Activated naive CD4-positive, alpha-beta T cell treated with anti-CD3 and anti-CD28 coated beads, Interleukin-2, amount 50 U/mL, for 24 hours (primary cell): ENCODE results near the gene GOSR1.
"Not testable (repeated sequence)": the region's sequence is repeated elsewhere in the genome, so short reads cannot be mapped to it uniquely, and the experiment has no call there.

Source experiments
- H3K27ac Mint-ChIP-seq: one replicate; pipeline ENCODE4 v1.8.0; 2021; ENCODE audit warnings: mild to moderate bottlenecking, mixed read lengths
- H3K27me3 Mint-ChIP-seq: one replicate; pipeline ENCODE4 v1.8.0; 2021; ENCODE audit warnings: mixed read lengths
- H3K36me3 Mint-ChIP-seq: one replicate; pipeline ENCODE4 v1.8.0; 2021; ENCODE audit warnings: mixed read lengths
- H3K4me1 Mint-ChIP-seq: one replicate; pipeline ENCODE4 v1.8.0; 2021; ENCODE audit warnings: mixed read lengths
- H3K4me3 Mint-ChIP-seq: one replicate; pipeline ENCODE4 v1.8.0; 2021; ENCODE audit warnings: mild to moderate bottlenecking, mixed read lengths
- H3K9me3 Mint-ChIP-seq: one replicate; pipeline ENCODE4 v1.8.0; 2021; ENCODE audit warnings: mixed read lengths

GOSR1 gene

DNA sequence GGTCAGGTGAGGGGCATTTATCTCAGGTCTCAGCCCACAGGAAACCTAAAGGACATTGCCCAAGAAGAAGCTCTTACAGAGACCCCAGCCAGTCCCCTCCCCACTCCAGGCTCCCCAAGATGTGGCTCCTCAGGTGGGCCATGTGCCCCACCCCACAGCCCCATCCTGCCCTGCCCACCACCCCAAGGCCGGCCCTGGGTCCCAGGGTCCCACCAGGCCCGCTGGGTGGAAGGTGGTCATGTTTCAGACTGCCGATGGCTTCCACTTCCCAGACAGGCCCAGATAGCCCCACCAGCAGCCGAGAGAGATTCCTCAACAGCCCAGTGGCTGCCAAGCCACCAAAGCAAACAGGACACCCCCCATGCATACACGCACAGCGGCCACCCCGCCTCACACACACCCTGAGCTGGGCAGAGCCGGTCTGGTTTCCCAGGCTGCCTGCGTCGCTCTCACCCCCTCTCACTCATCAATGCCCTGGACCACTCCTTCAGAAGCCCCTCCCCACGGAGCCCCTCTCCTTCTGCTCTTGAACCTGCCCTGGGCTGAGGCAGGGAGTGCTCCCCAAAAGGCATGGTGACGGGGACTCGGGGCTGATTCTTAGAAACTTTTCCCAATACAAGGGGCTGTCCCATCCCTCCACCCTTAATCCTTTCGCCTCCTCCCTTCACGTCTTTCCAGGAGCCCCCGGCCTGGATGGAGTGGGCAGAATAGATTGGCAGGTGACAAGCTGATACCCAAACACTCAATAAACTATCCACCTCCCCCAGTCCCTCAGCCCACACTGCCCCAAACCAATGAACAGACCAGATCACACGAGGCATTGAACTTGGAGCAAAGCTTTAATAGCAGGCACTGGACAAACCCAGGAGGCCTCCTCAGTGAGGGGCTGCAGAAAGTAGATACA is 95.7 kb downstream of the GOSR1 start:
- not testable (repeated sequence) for H3K27ac Mint-ChIP-seq, H3K9me3 Mint-ChIP-seq, H3K4me1 Mint-ChIP-seq, H3K27me3 Mint-ChIP-seq, H3K4me3 Mint-ChIP-seq, H3K36me3 Mint-ChIP-seq

DNA sequence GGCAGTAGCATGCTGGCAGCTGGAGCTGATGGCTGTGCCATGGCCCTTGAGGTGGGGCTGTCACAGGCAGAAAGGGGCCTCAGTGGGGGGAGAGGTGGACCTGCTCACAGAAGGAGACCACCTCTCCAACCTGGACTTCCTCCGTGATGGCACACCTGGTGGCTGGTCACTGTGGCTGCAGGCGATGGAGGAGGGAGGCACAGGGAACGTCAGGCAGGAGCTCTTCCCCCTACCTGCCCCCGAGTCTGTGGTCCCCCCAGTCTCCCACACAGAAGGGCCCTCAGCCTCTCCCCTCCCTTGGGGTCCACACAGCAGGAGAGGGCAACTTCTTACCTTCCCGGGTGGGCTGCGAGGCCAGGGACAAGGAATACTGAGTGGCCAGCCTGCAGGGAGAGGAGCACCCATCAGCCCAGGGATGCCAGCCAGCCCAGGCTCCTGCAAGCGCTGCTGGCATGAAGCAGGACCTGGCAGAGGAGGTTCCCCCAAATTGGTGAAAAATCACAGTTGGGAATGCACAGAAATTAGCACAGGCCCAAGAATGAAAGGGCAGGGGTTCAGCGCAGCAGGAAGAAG is 96.5 kb downstream of the GOSR1 start:
- H3K4me1 Mint-ChIP-seq: no peaks in the 10 kb centered on the region
- no peaks in the 10 kb centered on the region for H3K9me3 Mint-ChIP-seq
- no peak overlapping the region for H3K4me3 Mint-ChIP-seq
- H3K27ac Mint-ChIP-seq: peak overlapping the region; percentile 51
- H3K36me3 Mint-ChIP-seq: no peaks in the 10 kb centered on the region
- H3K27me3 Mint-ChIP-seq: no peaks in the 10 kb centered on the region

DNA sequence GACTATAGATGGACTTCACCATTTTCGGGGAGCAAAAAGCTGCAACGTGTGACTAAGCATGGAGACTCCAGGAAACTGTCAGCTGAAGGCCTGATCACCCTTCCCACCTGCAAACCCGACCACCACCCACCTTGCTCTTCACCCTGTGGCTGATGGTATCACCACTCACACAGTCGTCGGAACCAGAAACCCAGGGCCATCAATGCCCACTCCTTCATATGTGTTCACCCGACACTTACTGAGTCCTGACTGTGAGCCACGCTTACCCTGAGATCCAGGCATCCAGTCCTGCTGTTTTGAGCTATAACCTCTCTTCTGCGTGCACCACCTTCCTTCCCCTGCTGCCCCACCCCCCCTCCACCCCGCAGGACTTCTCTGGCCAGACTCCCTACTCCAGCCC is 97.1 kb downstream of the GOSR1 start:
- H3K27ac Mint-ChIP-seq, H3K4me3 Mint-ChIP-seq, H3K9me3 Mint-ChIP-seq, H3K4me1 Mint-ChIP-seq, H3K27me3 Mint-ChIP-seq, H3K36me3 Mint-ChIP-seq: not testable (repeated sequence)

DNA sequence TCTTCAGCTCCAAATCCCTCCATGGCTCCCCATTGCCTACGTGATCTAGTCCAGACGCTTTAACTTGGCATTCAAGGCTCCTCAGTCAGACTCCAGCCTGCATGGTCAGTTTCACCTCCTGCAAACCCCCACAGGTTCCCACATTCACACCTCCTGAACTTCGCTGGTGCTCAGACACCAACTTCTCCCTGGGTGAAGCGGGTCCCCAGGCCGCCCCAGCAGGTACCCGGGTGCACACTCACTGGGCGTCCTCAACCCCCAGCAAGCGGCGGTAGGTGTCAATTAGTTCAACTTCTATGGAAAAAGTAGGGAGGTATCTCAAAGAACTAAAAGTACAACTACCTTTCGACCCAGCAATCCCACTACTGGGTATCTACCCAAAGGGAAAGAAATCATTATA is 97.6 kb downstream of the GOSR1 start:
- H3K36me3 Mint-ChIP-seq, H3K9me3 Mint-ChIP-seq, H3K27ac Mint-ChIP-seq, H3K27me3 Mint-ChIP-seq, H3K4me3 Mint-ChIP-seq, H3K4me1 Mint-ChIP-seq: not testable (repeated sequence)

DNA sequence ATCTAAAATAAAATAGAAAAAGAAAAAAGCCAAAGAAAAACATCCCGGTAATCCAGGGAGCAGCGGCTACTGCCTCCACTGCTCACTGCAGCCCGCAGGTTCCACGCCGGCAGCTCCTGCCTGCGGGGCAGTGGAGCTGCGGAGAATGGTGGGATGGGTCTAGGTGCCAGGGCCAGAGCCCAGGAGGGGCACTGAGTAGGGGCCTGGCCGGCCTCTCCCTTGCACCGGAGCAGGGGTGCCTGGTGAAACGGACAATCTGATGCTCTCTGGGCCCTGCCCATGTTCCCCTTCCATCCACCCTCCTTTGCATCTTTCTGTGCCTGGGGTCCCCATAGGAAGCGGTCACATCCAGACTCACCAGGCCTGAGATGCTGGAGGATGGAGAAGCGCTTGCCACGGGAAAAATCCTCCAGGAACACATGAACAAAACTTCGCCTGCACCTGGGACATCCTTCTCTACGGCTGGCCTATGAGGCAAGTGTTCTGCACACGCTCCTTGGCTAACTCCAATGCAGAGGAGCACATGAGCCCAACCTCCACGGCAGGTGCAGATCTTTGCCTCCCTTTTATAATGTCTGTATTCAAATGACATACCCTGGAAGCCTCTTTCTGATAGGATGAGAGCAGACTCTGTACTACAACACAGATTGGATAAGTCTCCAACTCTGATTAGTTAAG is 98.6 kb downstream of the GOSR1 start:
- not testable (repeated sequence) for H3K4me3 Mint-ChIP-seq, H3K9me3 Mint-ChIP-seq, H3K27me3 Mint-ChIP-seq, H3K36me3 Mint-ChIP-seq, H3K27ac Mint-ChIP-seq, H3K4me1 Mint-ChIP-seq

DNA sequence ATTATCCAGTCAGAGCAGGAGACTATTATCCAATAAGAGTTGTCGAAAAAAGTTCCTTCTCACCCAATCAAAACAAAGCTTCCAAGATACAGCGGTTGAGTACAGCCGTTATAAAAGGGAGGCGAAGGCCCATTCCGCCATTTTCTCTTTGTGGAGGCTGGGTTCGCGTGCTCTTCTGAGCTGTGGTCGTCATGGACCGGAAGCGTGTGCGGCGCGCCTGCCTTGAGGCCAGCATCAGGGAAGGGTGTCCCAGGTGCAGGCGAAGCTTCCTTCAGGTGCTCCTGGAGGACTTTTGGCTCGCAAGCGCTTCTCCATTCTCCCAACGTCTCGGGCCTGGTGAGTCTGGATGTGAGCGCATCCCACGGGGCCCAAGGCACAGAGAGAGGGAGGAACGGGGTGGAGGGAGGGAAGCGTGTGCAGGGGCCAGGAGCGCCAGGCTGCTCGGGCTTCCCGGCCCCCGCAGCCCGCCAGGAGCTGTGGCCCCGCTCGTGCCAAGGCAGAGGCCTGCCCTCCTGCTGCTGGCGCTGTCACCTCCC is 99.2 kb downstream of the GOSR1 start:
- no peaks in the 10 kb centered on the region for H3K9me3 Mint-ChIP-seq
- H3K27me3 Mint-ChIP-seq: no peaks in the 10 kb centered on the region
- H3K4me3 Mint-ChIP-seq: no peak overlapping the region
- H3K36me3 Mint-ChIP-seq: no peaks in the 10 kb centered on the region
- no peak overlapping the region for H3K27ac Mint-ChIP-seq
- H3K4me1 Mint-ChIP-seq: no peaks in the 10 kb centered on the region
